ENCODE results near the gene HERC6.
"Not testable (repeated sequence)": the region's sequence is repeated elsewhere in the genome, so short reads cannot be mapped to it uniquely, and the experiment has no call there.

Gene HERC6

DNA sequence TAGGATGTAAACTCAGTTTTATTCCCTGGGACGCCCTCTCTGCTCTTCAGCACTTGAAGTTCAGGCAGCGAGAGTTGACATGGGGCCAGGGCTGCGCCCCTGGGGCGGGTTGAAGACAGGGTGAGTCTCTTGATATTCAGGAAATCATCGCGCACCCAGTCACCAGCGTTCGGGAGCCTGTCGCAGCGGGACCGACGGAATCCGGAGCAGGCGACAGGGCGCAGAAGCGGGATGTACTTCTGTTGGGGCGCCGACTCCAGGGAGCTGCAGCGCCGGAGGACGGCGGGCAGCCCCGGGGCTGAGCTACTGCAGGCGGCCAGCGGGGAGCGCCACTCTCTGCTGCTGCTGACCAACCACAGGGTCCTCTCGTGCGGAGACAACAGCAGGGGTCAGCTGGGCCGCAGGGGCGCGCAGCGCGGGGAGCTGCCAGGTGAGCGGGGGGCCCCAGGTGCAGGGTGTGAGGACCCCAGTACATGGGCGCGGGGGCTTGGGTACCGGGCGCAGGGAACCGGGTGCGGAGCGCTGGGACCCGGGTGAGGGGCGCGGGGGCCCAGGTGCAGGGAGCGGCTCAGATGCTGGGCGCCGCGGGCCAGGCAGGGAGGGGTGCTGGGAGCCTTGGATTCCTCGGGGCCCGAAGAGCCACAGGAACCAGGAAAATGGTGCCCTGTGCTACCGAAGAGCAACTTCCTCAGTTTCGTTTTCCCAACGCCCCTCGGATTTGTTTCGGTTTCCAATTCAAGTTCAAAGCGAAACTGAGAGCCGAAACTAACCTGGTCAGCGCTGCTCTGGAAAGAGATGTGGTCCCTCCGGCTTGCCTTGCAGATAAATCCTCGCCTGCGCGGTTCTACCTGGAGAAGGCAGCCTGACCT is at the start of gene HERC6:
Gene HERC6, plus strand, starts transcription at position 162 of the 869 bp plus-strand sequence. Its CDS starts 70 bp downstream, at position 232.
- DNase-seq = peak; percentile 85

DNA sequence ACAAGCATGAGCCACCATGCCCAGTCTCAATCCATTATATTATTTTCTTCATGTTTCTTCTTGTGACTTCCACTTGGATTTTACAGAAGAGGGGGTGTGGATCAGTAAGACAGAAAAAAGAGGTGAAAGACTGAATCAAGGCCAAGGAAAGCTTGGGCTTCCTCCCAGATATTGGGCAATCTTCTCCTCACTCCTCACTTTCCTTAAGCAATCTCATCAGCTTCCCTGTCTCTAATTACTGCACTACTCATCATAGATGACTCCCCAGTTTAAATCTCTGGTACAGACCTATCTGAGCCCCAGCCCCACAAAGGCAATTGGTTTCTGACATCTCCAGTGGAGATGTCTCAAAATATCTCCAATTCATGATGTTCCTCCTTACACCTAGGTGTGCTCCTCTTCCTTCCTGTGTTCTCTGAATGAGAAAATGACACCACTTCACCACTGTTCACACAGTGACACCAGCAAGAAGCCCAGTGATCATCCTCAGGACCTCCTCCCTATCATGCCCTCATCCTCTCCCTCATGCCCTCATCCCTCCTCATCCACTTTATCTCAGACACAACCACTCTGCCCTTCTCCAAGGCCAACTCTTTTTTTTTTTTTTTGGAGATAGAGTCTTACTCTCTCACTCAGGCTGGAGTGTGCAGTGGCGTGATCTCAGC is 44.8 kb upstream of the HERC6 start:
- no peak for DNase-seq

DNA sequence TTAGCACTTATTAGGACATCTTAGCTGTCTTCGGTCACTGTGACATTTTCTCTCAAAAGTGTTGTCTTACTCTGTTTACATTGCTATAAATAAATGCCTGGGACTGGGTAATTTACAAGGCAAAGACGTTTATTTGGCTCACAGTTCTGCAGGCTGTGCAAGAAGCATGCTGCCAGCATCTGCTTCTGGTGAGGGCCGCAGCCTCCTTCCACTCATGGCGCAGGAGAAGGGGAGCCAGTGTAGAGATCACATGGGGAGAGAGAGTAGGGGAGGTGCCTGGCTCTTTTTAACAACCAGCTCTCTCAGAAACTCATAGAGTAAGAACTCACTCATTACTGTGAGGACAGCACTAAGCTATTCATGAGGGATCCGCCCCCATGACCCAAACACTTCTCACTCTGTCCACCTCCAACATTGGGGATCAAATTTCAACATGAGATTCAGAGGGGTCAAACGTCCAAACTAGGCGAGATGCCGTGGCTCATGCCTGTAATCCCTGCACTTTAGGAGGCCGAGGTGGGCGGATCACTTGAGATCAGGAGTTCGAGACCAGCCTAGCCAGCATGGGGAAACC is 43.5 kb upstream of the HERC6 start:
- no peak for DNase-seq

DNA sequence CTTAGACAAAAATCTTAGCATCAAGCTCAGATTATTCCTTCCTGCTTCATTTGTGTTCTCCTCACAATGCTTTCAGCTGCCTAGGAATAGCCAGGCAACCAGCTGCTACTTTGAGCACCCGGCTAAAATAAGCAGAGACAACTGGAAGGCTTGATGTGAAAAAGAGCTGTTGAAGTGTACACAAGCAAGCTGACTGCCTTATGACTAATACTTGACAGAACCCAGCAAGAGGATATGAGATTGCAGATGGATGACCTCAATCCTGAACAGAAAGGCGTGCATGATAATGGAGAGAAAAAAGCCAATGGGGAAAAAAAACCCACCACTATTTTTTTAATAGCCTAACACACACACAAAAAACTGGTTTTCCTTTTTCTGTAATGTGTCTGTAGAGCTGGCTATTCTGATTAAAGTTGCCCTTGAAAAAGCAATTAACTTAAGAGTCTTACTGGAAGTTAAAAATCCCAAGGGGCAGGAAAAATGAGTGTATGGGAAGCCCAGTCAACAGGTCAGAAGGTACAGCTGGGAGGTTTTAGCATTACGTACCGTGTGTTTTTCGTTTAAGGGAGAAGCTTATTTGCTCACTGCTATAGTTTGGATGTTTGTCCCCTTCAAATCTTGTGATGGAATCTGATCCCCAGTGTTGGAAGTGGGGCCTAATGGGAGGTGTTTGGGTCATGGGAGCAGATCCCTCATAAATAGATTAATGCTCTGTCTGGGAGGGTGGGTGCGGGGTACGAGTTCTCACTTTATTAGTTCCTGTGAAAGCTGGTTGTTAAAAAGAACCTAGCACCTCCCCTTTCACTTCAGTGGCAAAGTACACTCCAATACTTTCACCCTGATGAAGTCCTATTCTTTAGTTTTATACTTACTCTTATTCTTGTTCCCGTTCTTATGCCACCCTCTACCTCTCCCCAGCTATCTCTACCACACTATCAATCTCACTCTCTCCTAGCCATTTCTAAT is 37.1 kb upstream of the HERC6 start:
- DNase-seq = no peak

DNA sequence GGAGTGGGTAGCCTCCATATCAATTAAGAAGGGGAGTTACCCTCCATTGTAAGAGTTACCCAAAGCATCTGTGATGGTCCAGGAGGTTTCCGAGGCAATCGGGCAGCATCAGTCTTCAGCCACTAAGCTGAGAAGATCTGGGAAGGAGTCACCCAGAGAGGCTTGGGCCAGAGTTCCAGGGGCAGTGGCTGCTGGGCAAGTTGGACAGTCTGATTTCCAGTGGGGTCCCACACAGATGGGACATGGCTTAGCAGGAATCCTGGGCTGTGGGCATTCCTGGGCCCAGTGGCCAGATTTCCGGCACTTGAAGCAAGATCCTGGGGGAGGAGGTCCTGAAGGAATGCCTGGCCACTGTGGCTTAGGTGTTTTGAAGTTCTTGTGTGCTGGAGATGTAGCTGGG is 31.8 kb upstream of the HERC6 start:
- DNase-seq = not testable (repeated sequence)

DNA sequence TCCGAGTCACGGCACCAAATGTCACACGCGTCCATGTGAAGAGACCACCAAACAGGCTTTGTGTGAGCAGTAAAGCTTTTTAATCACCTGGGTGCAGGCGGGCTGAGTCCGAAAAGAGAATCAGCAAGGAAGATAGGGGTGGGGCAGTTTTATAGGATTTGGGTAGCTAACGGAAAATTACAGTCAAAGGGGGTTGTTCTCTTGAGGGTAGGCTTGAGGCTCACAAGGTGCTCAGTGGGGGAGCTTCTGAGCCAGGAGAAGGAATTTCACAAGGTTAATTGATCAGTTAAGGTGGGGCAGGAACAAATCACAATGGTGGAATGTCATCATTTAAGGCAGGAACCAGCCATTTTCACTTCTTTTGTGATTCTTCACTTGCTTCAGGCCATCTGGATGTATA is 29.9 kb upstream of the HERC6 start:
- DNase-seq = not testable (repeated sequence)

DNA sequence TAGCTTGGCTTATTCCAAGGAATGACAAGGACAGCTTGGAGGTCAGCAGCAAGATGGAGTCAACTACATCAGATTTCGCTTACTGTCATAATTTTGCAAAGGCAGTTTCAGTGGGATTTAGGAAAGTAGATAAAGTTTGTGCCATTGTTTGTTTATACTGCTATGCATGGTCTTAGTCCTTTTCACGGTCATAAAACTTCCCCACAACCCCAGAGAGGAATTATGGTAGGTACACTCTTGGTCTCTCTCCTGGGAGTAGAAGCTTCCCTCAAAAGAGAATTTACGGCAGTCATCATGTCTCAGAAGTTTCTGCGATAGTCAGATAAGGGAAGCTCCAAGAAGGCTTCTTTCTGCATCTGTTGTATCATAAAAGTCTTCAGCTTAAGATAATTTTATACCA is 27.9 kb upstream of the HERC6 start:
- DNase-seq = no peak

DNA sequence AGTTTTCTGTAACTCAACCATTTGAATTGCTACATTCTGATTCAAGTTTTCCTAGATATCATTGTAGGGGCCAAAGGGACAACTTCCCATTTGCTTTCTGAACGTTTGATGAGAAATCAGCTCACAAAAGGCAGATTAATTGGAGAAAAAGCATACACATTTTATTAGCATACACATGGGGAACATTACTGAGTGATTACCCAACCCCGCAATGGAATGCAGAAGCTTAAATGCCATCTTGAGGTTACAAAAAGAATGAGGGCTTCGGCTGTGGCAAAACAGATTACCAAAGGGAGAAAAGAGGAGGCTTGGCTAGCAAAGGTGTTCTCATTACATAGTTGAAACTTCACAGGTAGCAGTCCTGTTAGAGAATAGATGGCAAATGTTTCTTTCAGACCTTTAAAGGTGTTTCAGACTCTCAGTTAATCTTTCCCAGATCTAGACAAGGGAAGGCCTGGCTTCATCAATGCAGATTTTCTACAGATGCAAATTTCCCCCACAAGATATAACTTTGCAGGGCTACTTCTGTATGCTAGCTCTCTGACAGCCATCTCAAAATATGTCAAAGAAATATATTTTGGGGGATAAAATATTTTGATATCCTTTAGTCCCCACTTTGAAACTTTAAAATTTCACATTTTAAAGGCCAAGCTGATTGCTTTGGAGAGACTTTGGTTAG is 26.5 kb upstream of the HERC6 start:
- DNase-seq = no peak

DNA sequence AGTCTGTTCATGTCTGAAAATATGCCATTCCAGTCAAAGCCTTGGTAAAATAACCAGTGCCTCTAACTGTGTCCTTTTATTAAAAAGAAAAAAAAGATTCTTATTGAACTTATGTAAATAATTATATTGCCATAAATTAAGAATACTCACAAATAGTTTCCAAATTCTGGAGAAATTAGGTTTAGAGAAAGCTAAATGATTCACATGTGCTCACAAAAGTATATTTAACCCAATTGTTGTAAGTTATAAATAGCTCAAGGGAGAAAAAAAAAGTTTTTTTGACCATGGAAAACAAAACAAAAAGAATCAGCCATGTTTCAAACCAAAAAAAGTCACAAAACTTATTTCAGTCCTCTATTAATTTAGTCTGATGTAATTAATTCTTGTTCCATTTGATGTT is 25.3 kb upstream of the HERC6 start:
- DNase-seq = no peak

DNA sequence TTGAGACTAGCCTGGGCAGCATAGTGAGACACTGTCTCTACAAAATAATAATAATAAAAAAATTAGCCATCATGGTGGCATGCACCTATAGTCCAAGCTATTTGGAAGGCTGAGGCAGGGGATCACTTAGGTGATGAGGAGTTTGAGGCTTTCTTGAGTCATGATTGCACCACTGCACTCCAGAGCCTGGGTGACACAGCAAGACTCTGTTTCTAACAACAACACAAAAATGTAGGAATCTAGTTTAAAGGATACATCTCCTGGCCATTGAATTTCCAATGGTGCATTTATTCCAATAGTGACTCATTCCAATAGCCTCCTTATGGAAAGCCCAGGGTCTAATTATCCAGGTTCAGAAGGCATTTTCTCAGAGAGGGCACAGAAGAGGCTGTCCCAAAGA is 21.9 kb upstream of the HERC6 start:
- DNase-seq = no peak

DNA sequence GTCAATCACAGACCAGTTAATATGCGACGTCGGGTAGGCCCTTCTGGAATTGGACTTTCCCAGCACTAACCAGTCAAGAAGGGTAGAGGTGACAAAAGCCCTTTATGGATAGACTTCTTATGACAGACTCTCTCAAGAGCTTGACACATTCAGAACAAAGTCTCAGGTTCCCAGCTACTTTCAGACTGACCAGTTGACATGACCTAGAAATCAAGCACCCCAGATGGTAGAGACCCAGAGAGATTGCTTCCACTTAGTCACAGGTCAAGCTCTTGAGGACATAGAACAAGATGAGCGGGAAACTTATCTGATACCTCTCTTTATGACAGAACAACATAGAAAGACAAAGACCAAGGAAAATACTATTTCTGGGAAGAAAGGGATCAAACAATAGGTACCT is 21.4 kb upstream of the HERC6 start:
- no peak for DNase-seq

DNA sequence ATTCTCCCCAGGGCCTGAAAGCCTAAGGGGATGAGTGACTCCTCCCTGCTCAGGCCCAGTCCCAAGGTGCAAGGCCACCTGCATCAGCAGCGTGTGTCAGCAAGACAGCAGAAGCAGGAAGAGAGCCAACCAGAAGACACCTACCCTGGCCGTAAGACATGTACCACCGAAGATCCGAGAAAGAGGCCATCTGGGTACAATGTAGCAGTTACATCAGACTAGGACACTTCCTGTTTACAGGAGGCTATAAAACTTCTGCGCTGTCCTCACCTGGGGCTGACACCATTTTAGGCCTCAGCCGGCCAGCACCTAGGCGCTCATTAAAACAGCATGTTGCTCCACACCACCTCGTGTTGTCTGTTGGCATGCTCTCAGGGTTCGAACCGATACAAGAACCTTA is 19.1 kb upstream of the HERC6 start:
- no peak for DNase-seq

DNA sequence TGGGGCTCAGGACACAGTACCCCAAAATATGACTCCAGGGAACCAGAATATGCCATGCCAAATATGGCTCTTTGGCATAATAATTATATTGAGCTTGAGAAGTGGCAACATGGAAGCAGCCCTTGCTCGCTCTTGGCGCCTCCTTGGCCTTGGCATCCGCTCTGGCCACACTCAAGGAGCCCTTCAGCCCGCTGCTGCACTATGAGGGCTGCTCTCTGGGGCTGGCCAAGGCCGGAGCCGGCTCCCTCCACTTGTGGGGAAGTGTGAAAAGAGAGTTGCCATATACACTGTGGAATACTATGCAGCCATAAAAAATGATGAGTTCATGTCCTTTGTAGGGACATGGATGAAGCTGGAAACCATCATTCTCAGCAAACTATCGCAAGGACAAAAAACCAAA is 18.4 kb upstream of the HERC6 start:
- no peak for DNase-seq

DNA sequence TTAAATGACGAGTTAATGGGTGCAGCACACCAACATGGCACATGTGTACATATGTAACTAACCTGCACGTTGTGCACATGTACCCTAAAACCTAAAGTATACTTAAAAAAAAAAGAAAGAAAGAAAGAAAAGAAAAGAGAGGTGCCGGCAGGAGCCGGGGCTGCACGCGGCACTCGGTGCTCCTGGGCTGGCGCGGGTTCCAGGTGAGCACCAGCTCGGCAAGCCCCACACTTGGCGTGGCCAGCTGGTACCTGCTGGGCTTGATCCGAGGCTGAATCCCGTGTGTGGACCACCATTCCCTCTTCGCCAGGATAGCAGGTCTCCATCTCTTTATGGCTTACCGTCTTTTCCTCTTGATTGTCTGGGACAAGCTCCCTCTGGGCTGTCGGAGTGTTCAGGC is 17.9 kb upstream of the HERC6 start:
- DNase-seq = no peak

DNA sequence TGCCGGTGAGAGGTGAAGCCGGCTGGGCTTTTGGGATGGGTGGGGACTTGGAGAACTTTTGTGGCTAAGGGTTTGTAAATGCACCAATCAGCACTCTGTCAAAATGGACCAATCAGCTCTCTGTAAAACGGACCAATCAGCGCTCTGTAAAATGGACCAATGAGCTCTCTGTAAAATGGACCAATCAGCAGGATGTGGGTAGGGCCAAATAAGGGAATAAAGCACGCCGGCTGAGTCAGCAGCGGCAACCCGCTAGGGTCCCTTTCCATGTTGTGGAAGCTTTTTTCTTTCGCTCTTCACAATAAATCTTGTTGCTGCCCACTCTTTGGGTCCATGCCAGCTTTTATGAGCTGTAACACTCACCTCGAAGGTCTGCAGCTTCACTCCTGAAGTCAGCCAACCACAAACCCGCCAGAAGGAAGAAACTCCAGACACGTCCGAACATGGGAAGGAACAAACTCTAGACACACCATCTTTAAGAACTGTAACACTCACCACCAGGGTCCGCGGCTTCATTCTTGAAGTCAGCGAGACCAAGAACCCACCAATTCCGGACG is 17.4 kb upstream of the HERC6 start:
- DNase-seq = not testable (repeated sequence)

DNA sequence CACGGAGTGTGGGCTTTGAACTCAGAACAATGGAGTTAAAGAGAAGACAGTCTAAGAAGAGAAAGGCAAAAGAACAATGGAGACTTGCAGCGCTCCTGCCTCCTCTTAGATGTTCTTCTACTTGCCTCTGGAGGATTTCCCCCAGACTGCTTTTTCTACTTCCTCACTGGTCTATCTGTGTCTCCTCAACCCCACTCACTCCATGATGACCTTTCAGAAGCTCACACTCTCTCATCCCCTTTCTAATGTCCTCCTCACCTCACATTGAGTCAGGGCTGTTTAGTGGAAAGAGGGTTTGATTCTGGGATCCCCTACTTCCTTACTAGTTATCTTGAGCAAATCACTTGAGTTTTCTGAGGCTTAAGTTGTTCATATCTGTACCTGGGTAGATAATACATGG is 12.2 kb upstream of the HERC6 start:
- DNase-seq = no peak

DNA sequence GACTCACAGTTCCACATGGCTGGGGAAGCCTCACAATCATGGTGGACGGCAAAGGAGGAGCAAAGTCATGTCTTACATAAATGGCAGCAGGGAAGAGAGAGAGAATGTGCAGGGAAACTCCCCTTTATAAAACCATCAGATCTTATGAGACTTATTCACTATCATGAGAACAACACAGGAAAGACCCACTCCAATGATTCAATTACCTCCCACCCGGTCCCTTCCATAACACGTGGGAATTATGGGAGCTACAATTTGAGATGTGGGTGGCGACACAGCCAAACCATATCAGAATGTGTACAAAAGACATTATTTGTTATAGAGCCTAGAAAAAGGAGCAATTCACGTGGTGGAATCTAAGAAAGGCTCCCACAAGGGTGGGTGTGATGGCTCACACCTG is 10.8 kb upstream of the HERC6 start:
- DNase-seq = no peak

DNA sequence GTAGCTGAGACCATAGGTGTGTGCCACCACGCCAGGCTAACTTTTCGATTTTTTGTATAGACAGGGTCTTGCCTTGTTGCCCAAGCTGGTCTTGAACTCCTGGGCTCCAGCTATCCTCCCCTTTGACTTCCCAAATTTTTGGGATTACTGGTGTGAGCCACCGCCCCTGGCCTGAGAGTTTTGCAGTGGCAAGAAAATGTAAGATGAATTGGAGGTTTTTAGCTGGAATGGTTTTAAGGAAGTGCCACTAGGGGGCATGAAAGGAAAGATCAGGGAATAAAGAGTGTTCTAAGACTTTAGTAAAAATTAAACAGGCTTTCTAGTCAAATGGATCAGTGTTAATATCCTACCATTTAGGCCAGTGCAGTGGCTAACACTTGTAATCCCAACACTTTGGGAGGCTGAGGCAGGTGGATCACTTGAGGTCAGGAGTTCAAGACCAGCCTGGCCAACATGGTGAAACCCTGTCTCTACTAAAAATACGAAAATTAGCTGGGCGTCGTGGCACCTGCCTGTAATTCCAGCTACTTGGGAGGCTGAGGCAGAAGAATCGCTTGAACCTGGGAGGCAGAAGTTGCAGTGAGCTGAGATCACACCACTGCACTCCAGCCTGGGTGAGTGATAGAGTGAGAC is 9.4 kb upstream of the HERC6 start:
- not testable (repeated sequence) for DNase-seq

DNA sequence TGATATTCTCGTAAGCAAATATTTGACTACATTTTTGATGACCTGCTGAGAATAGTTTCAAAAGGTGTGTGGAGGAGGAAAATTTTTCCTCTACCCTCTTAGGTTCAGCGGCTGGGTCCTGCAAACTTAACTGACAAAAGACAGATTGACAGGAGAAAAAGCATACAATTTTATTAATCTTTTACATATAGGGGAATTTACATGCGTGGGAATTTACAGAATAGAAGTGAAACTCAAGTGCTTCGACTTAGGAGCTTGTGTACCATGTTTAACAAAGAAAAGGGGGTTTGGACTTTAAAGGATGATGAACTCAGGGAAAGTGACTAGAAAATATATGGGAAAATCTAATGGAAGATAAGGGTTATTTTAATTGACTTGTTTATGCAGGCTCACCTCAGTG is 2.5 kb downstream of the HERC6 start:
- DNase-seq = no peak

DNA sequence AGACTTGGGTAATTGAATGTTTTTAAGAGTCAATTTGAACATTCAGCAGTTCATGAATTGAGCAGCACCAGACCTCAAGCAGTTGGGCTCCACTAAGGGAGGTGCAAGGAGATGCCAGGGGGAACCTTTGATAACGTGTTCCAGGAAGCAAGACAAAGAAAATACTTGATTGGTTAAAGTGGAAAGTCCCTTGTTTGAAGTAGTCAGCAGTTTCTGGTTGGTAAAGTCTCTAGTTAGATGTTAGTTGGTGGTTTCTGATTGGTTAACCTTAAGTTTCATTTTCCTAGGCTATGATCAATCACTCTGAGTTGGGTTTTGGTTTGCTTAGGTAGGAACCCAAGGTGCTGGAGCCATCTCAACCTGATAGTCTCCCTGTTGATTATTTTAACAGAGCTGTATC is 4.0 kb downstream of the HERC6 start:
- no peak for DNase-seq

DNA sequence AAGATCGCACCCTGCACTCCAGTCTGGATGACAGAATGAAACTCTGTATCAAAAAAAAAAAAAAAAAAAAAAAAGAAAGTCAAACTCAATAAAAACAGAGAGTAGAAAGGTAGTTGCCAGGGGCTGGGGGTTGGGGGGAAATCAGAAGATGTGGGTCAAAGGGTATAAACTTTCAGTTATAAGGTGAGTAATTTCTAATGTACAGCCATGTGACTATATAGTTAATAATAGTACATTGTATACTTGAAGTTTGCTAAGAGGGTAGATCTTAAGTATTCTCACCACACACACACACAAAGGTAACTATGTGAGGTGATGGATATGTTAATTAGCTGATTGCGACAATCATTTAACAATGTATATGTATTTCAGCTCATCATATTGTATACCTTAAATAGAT is 11.5 kb downstream of the HERC6 start:
- no peak for DNase-seq

DNA sequence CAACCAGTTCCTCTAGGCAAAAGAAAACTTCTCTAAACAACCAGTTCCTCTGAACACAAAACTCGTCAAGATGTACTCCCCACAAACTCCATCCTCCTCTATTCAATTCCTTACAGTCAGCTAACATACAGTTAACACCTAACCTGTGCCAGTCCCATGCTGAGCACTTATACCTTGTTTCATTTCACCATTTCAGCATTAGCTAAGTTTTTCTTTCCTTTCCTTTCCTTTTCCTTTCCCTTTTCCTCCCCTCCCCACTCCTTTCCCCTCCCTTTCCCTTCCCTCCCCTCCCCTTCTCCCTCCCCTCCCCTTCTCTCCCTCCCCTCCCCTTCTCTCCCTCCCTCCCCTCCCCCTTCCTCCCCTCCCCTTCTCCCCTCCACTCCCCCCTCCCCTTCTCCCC is 13.1 kb downstream of the HERC6 start:
- DNase-seq = no peak

Measured in NCI-H526 treated with DMSO at 0.1 percent for 48 hours (cell line).